SK-N-SH treated with all-trans-retinoic acid at 6 μM for 48 hours (cell line): ENCODE results near the gene RELCH.

Source experiments
- CREB5 ChIP-seq: fragments of 250-450 bp; sonication (Bioruptor Pico); IDR thresholded peaks from 2 replicates; pipeline ENCODE4 v1.5.1; 2020; ENCODE audit warnings: low read depth, mild to moderate bottlenecking, moderate library complexity
- TOX ChIP-seq: fragments of 250-450 bp; sonication (Bioruptor Pico); IDR thresholded peaks from 2 replicates; pipeline ENCODE4 v1.8.0; 2021; ENCODE audit warnings: mild to moderate bottlenecking, moderate library complexity, borderline replicate concordance
- ZFP30 ChIP-seq: fragments of 450-650 bp; formaldehyde crosslinking; IDR thresholded peaks from 2 replicates; pipeline ENCODE4 v1.5.0; 2022; ENCODE audit warnings: mild to moderate bottlenecking, moderate library complexity
- ZNF70 ChIP-seq: fragments of 450-650 bp; formaldehyde crosslinking; IDR thresholded peaks from 2 replicates; pipeline ENCODE4 v1.5.0; 2020; ENCODE audit warnings: mild to moderate bottlenecking, moderate library complexity

- TF ChIP-seq ZFP30 (CRISPR knock-in tag) (no peak), CREB5 (CRISPR knock-in tag) (no peak), TOX (CRISPR knock-in tag) (no peak), ZNF70 (CRISPR knock-in tag) (no peak)
Observed at GRCh38 chr18:62336618-62337017, 149.6 kb downstream of the RELCH start.
